HPDE6-E6E7 (cell line): ENCODE data around the gene UGT1A9.
"Not testable (repeated sequence)": the region's sequence is repeated elsewhere in the genome, so short reads cannot be mapped to it uniquely, and the experiment has no call there.

Experiments used
- DNase-seq: peaks from one replicate; pipeline ENCODE4 v3.0.0; 2011; ENCODE audit warnings: missing footprints; ENCODE audit errors: extremely low spot score

The UGT1A9 gene

GRCh38 chr2:233671290-233672161 is at the start of gene UGT1A9:
Gene UGT1A9, plus strand, starts transcription at chr2:233671898. Its CDS starts 37 bp downstream, at chr2:233671935.
- no peak for DNase-seq

DNA sequence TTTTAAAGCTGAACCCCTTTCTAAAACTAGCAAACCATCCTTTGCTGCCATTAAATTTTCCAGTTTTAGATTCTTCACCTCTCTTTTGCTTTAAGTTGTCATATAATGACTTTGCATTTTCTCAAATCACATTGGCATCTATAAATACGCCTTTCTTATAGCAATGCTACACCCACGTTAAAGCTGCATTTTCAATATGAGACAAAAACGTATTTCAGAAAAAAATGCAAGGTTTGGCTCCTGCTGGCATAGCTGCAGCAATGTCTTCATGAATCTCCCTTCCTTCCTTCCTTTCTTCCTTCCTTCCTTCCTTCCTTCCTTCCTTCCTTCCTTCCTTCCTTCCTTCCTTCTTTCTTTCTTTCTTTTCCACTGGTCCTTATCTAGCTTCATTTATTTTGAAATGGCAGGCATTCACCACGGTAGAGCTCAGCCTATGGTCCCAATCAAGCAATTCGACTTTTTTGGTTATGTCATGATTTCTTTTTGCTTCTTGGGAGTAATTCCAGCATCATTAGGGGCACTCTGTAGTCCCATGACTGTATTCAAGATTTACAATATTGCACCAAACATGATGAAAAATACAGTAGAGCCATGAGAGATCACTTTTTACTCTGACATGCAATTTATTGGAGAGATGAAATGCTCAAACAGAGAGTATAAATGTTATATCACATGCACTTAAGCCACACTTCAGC is 44.2 kb upstream of the UGT1A9 start:
- DNase-seq = no peak

DNA sequence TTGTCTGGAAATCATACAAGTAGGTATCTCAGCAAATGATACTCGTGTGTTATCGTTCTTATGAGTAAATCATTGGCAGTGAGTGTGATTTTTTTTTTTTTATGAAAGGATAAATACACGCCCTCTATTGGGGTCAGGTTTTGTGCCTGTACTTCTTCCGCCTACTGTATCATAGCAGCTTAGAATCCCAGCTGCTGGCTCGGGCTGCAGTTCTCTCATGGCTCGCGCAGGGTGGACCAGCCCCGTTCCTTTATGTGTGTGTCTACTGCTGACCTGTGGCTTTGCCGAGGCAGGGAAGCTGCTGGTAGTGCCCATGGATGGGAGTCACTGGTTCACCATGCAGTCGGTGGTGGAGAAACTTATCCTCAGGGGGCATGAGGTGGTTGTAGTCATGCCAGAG is 35.4 kb upstream of the UGT1A9 start, which contains the start of gene UGT1A10:
Gene UGT1A10, plus strand, starts transcription at position 143 of the 400 bp plus-strand sequence. Its CDS starts 75 bp downstream, at position 218.
- not testable (repeated sequence) for DNase-seq

- no peak for DNase-seq
Observed at GRCh38 chr2:233638836-233639235, 32.9 kb upstream of the UGT1A9 start.

GRCh38 chr2:233639860-233640259 is 31.8 kb upstream of the UGT1A9 start:
- DNase-seq = no peak

DNA sequence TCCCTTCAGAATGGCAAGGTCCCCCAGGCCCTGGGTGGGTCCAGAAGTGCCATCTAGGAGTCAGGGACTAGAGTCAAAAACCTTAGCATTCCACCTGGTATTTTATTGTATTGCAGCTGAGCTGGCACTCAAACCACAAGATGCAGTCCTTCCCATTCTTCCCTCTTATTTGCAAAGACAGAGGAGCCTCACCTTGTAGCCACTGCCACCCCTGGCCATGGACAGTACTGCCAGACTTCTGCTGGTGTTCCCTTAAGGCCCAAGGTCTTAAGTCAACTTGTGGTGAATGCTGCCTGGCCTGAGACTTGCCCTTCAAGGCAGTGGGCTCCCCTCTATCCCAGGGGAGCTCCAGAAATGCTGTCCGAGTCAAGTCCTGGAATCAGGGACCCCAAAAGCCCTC is 28.6 kb upstream of the UGT1A9 start:
- DNase-seq = no peak

DNA sequence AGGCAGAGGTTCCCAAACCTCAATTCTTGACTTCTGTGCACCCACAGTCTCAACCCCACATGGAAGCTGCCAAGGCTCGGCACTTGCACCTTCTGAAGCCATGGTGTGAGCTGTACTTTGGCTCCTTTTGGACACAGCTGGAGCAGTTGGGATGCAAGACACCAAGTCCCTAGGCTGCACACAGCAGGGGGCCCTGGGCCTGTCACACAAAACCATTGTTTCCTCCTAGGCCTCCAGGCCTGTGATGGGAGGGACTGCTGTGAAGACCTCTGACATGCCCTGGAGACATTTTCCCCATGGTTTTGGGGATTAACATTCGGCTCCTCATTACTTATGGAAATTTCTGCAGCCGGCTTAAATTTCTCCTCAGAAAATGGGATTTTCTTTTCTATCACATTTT is 25.7 kb upstream of the UGT1A9 start:
- DNase-seq = not testable (repeated sequence)

DNA sequence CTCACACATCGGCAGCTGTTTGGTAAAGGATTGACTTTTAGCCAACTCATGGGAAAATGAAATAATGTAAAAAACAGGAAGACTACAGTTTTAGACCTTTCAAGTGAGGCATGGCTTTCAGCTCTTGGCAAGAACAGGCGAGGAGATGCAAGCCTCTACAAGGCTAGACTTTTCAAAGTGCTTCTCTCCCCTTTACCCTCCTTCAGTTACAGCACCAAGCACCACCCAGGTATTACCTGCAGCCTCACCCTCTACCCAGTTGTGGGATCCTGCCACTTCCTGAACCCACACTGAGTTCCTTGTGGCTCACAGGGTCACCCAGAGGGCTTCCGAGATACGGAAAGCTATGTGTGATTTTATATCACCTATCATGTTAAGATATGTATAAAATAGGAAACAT is 20.7 kb upstream of the UGT1A9 start:
- DNase-seq = peak; percentile 8

DNA sequence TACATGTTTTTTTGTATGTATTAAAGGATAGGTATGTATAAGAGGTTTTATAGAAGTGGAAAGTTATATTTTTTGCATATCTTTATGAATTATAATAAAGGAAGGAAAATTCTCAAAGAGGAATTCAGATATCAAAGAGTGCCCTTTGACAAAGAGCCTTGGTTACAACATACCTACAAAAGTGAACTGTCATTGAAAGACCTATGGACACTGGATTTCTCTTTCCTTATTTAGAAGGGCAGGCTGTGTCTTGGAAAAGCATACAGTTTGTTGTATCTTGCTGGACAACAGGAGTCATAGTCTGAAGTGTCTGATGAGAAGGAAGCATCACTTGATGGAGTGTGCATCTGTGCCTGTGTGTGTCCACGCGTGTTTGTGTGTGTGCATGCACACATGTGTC is 20.3 kb upstream of the UGT1A9 start:
- no peak for DNase-seq

DNA sequence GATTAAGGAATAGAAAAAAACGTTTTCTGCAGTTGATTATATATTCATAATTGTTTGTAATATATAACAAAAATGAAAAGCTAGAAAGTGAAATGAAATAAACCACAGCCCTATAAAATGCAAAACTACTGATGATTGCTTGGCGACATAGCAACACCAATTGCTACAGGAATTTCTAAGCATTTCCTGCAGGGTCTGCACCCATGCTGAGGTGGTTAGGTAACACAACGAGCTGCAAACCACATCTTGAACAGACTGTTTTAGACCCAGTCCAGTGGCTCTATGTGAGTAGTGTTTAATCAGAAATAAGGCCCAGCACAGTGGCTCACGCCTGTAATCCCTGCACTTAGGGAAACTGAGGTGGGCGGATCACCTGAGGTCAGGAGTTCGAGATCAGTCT is 17.2 kb upstream of the UGT1A9 start:
- DNase-seq = no peak

GRCh38 chr2:233655043-233655442 is 16.7 kb upstream of the UGT1A9 start:
- no peak for DNase-seq

GRCh38 chr2:233655943-233656342 is 15.8 kb upstream of the UGT1A9 start:
- DNase-seq = not testable (repeated sequence)

DNA sequence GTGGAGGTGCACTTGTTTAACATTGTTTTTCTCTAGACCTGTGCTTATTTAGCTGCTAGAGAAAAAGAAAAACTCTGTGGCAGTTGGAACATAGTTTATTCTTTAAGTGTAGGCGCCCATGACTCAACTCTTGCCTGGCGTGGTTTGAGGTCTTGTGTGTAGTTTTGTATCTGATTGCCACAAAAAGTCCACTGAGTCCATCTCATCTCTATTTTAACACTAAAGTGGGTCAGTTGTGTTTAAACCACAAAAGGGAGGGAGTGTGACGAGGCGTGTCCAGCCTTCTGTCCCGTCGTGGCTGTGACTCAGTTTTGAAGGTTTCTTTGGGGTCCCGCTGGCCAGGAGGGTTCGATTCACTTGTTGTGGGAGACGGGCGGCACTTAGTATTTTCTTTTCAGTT is 15.3 kb upstream of the UGT1A9 start:
- DNase-seq = no peak

- DNase-seq = no peak
Observed at GRCh38 chr2:233658610-233659009, 13.1 kb upstream of the UGT1A9 start.

GRCh38 chr2:233663911-233664310 is 7.8 kb upstream of the UGT1A9 start:
- no peak for DNase-seq

- DNase-seq = no peak
Observed at GRCh38 chr2:233668605-233669260, 3.0 kb upstream of the UGT1A9 start.

- no peak for DNase-seq
Observed at GRCh38 chr2:233672886-233673285, 1.2 kb downstream of the UGT1A9 start.

GRCh38 chr2:233673896-233674295 is 2.2 kb downstream of the UGT1A9 start:
- DNase-seq = no peak

DNA sequence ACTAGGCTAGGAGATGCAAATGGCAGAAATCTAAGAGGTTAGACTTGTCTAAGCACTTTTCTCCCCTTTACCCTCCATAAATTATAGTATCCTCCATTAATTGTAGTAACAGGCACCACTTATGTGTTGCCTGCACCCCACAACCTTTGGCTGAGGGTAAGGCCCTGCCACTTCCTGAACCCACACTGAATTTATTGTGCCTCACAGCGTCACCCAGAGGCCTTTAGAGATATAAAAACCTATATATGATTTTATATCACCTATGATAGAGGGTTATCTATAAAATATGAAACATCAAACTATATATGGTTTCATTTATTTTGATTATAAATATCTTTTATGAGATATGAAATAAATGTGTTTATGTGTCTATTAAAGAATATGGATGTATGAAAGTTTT is 2.6 kb downstream of the UGT1A9 start:
- no peak for DNase-seq

GRCh38 chr2:233674995-233675394 is 3.3 kb downstream of the UGT1A9 start:
- DNase-seq = no peak

- no peak for DNase-seq
Observed at GRCh38 chr2:233676046-233676445, 4.3 kb downstream of the UGT1A9 start.

DNA sequence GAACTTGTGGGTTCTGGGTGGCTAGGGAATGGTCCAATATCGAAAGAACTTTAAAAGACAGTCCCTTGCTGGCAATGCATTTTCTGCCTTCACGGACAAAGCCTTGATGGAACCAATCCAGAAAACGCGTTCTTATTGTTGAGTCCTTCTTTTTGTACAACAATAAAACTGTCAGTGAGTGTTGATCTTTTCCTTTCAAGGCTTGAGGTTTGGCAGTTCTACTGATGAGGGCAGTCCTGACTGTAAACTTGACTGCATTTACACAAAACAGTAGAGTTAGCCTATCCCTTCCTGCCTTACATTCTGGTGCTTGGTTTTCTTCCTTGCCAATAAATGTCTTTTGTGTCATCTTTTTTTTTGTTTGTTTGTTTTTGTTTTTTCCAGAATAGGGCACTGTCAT is 7.5 kb downstream of the UGT1A9 start:
- no peak for DNase-seq
